ENCODE measurements around the gene GCNT1. TPM values are rescaled to one million over a fixed set of nuclear protein-coding genes. Genes with fewer than 3 reads are reported as not detected.

GCNT1 gene
- total RNA-seq, 2 experiments from 2014 or later = 3.5 to 4.9 TPM

DNA sequence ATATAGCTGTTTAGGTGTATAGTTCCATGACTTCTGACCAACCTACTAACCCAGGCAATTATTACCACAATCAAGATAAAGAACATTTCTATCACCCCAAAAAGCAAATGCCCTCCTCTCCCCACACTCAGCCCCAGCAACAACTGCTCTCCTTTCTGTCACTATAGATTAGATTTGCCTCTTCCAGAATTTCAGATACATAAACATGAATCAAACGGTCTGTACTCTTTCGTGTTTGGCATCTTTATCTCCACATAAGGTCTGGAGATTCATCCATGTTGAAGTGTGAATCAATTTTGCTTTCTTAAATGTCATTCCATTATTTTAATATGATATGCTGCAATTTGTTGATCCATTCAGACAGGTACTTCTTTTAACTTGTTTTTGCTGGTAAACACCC lies 10.5 kb upstream of the GCNT1 start:
- DNase-seq = no peak
- no peak for ATAC-seq
- ChIA-PET CTCF (interaction anchor here (3.4 to 4.1 kb wide), 2 partner anchors 211 to 254 kb away, joined by 19 to 44 read pairs; no protein-coding TSS in a partner anchor), POLR2A (no interaction called here)
- Mint-ChIP-seq H3K27ac (no peak overlapping the region), H3K27me3 (peaks cover 3% of the 10 kb centered on the region), H3K4me1 (ENCODE audit: low read depth) (peaks cover 11% of the 10 kb centered on the region), H3K36me3 (ENCODE audit: low read depth) (no peaks in the 10 kb centered on the region), H3K4me3 (no peak overlapping the region), H3K9me3 (no peaks in the 10 kb centered on the region)
- TF ChIP-seq, protein P1, sequence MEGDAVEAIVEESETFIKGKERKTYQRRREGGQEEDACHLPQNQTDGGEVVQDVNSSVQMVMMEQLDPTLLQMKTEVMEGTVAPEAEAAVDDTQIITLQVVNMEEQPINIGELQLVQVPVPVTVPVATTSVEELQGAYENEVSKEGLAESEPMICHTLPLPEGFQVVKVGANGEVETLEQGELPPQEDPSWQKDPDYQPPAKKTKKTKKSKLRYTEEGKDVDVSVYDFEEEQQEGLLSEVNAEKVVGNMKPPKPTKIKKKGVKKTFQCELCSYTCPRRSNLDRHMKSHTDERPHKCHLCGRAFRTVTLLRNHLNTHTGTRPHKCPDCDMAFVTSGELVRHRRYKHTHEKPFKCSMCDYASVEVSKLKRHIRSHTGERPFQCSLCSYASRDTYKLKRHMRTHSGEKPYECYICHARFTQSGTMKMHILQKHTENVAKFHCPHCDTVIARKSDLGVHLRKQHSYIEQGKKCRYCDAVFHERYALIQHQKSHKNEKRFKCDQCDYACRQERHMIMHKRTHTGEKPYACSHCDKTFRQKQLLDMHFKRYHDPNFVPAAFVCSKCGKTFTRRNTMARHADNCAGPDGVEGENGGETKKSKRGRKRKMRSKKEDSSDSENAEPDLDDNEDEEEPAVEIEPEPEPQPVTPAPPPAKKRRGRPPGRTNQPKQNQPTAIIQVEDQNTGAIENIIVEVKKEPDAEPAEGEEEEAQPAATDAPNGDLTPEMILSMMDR (IDR thresholded peaks at IDR 0.05) = no peak
- intact Hi-C loops (cut with micrococcal nuclease) = no loop called here

DNA sequence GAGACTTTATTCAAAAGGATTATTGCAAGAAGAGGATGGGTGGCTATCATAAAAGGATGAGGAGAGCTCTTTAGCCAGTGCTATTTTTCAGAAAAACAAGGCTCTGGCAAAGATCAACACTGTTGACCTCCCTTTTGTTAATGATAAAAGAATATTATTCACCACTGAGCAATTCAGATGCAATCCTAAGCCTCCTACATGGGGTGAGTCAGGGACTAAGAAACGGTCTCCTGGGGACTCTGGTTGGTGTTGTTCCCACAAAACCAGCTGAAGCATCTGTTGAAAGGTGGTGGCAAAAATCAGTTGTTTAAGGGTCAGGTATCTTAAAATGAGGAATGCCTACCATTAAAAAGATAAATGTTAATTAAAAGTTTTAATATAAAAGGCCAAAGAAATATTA lies 7.7 kb upstream of the GCNT1 start:
- no peaks in the 10 kb centered on the region for H3K27me3 Mint-ChIP-seq
- no peak overlapping the region for H3K27ac Mint-ChIP-seq
- DNase-seq (no peak), ATAC-seq (no peak)
- peaks cover 5% of the 10 kb centered on the region for H3K36me3 Mint-ChIP-seq (ENCODE audit: low read depth)
- intact Hi-C loops (cut with micrococcal nuclease) = no loop called here
- ChIA-PET CTCF (interaction anchor here (1.1 to 1.8 kb wide), 5 partner anchors 9 to 254 kb away, joined by 3 to 5 read pairs (median 4); no protein-coding TSS in a partner anchor), POLR2A (no interaction called here)
- peaks cover 5% of the 10 kb centered on the region for H3K4me1 Mint-ChIP-seq (ENCODE audit: low read depth)
- TF ChIP-seq, protein P1 (IDR thresholded peaks at IDR 0.05) = no peak
- H3K4me3 Mint-ChIP-seq = no peak overlapping the region
- H3K9me3 Mint-ChIP-seq = peaks cover 4% of the 10 kb centered on the region

GRCh38 chr9:76452839-76453238 lies 6.1 kb upstream of the GCNT1 start:
- TF ChIP-seq, protein P1 (IDR thresholded peaks at IDR 0.05) = no peak
- Mint-ChIP-seq H3K4me3 (no peak overlapping the region), H3K36me3 (ENCODE audit: low read depth) (peaks cover 5% of the 10 kb centered on the region), H3K4me1 (ENCODE audit: low read depth) (peaks cover 10% of the 10 kb centered on the region), H3K27me3 (no peaks in the 10 kb centered on the region), H3K27ac (no peak overlapping the region), H3K9me3 (peaks cover 4% of the 10 kb centered on the region)
- ChIA-PET POLR2A (interaction anchor here (1.0 kb wide), 1 partner anchor 109 kb away, joined by 3 read pairs; no protein-coding TSS in a partner anchor), CTCF (interaction anchor here (1.8 kb wide), 1 partner anchor 11 kb away, joined by 4 read pairs; no protein-coding TSS in a partner anchor)
- DNase-seq = no peak
- ATAC-seq = no peak
- intact Hi-C loops (cut with micrococcal nuclease) = no loop called here

- intact Hi-C loops (cut with micrococcal nuclease) = no loop called here
- no peak for ATAC-seq
- Mint-ChIP-seq H3K4me1 (ENCODE audit: low read depth) (peaks cover 14% of the 10 kb centered on the region), H3K27me3 (no peaks in the 10 kb centered on the region), H3K9me3 (peaks cover 4% of the 10 kb centered on the region), H3K36me3 (ENCODE audit: low read depth) (peaks cover 5% of the 10 kb centered on the region), H3K27ac (no peak overlapping the region), H3K4me3 (no peak overlapping the region)
- POLR2A ChIA-PET = no interaction called here
- no peak for DNase-seq
- CTCF ChIA-PET = interaction anchor here (1.0 kb wide), 1 partner anchor 60 kb away, joined by 3 read pairs; the partner anchor contains the start of gene RFK
- TF ChIP-seq, protein P1 (IDR thresholded peaks at IDR 0.05) = no peak
Observed at GRCh38 chr9:76453785-76454184, 5.2 kb upstream of the GCNT1 start.

DNA sequence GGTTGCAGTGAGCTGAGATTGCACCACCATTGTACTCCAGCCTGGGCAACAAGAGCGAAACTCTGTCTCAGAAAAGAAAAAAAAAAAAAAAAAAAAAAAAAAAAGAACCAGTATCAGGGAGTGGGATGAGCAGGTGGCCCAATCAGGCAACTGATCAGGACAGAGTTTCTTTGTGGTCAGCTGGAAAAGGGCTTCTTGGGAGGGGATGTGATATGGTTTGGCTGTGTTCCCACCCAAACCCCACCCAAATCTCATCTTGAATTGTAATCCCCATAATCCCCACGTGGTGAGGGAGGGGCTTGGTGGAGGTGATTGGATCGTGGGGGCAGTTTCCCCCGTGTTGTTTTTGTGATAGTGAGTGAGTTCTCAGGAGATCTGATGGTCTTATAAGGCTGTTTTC lies 4.7 kb upstream of the GCNT1 start:
- Mint-ChIP-seq H3K4me3 (no peak overlapping the region), H3K4me1 (ENCODE audit: low read depth) (peaks cover 15% of the 10 kb centered on the region), H3K36me3 (ENCODE audit: low read depth) (peaks cover 5% of the 10 kb centered on the region), H3K27ac (no peak overlapping the region), H3K27me3 (no peaks in the 10 kb centered on the region), H3K9me3 (peaks cover 4% of the 10 kb centered on the region)
- TF ChIP-seq, protein P1 (IDR thresholded peaks at IDR 0.05) = no peak
- intact Hi-C loops (cut with micrococcal nuclease) = no loop called here
- CTCF ChIA-PET = interaction anchor here (1.0 kb wide), 1 partner anchor 61 kb away, joined by 3 read pairs; the partner anchor contains the start of gene RFK
- ATAC-seq = no peak
- DNase-seq = no peak
- POLR2A ChIA-PET = no interaction called here
